ENCODE measurements around the gene TBL1X. TPM values are rescaled to one million over a fixed set of nuclear protein-coding genes. Genes with fewer than 3 reads are reported as not detected.
A peak's percentile ranks its signal among the peaks of the same experiment; 100 is the strongest.

Gene TBL1X
- total and polyA plus RNA-seq, 4 donors: 2.3 to 21.7 (median 13.3) TPM

DNA sequence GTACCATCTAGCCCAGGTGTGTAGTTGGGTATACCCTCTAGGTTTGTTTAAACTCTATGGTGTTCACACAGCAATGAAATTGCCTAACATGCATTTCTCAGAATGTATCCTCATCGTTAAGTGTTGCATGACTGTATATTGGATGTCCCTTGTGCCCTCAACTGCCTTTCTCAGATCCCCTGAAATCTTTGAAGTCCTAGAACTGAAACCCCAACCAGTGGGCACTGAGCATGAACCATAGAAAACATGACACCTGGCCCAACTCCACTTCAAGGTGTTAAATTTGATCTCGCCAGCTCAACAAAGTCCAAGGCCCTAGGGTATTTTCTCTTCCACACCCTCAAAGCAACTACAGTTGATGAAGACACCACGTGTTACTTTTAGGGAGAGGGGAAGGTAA is 265.2 kb downstream of the TBL1X start:
- no peaks in the 10 kb centered on the region for H3K36me3 ChIP-seq (ENCODE audit: control insufficient read depth in 4 of 4, insufficient read depth in 4 of 4, low read length in 4 of 4)
- no peak overlapping the region for H3K9ac ChIP-seq (ENCODE audit: insufficient read depth in 1 of 2, low read length in 2 of 2)
- H3K27ac ChIP-seq (ENCODE audit: low read depth in 1 of 2, low read length in 1 of 2): no peak overlapping the region
- no peak overlapping the region for H3K4me3 ChIP-seq
- ATAC-seq (ENCODE audit: insufficient read depth, low FRiP score) (no peak), DNase-seq (no peak)
- no peaks in the 10 kb centered on the region for H3K4me1 ChIP-seq (ENCODE audit: control insufficient read depth in 5 of 5, insufficient read depth in 5 of 5, low read length in 5 of 5)
- H3K9me3 ChIP-seq (ENCODE audit: control insufficient read depth in 4 of 4, insufficient read depth in 3 of 4, low read length in 3 of 4): peaks cover 0 to 18% (median 4%) of the 10 kb centered on the region in 4 donors
- WGBS, 2 donors: 82 to 94% methylated on average over 2 to 3 of the region's 3 CpGs
- TF ChIP-seq CTCF (IDR thresholded peaks at IDR 0.05; ENCODE audit: control extremely low read depth, extremely low read depth): no peak
- H3K27me3 ChIP-seq (ENCODE audit: control insufficient read depth in 3 of 3, insufficient read depth in 3 of 3, low read length in 2 of 3): peaks cover 0 to under 1% (median 0%) of the 10 kb centered on the region in 3 donors

DNA sequence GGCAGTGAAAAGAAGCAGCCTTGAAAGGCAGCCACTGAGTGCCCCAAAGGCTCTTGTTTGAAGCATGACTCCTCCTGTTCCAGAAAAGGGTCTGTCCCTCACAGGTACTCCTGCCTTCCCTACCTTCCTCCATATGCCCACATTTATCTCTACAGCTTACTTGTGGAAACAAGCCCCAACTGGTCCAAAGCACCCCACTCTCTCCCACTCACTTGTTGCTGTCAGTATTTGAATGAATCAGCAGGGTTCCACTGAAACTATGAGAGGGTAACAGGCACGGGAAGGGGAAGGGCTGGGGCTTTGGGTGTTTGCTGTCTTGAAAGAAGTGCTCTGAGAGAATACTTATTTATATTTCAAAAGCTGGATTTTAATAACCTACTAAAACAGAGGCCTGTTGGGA is 265.9 kb downstream of the TBL1X start:
- H3K4me3 ChIP-seq: no peak overlapping the region
- 55 to 58% methylated on average over 1 of the region's 1 CpG for WGBS, 2 donors
- DNase-seq: no peak
- peaks cover 0 to 6% (median 0%) of the 10 kb centered on the region in 3 donors for H3K27me3 ChIP-seq (ENCODE audit: control insufficient read depth in 3 of 3, insufficient read depth in 3 of 3, low read length in 2 of 3)
- no peak overlapping the region for H3K27ac ChIP-seq (ENCODE audit: low read depth in 1 of 2, low read length in 1 of 2)
- ATAC-seq (ENCODE audit: insufficient read depth, low FRiP score): no peak
- H3K9ac ChIP-seq (ENCODE audit: insufficient read depth in 1 of 2, low read length in 2 of 2): no peak overlapping the region
- no peaks in the 10 kb centered on the region for H3K36me3 ChIP-seq (ENCODE audit: control insufficient read depth in 4 of 4, insufficient read depth in 4 of 4, low read length in 4 of 4)
- H3K4me1 ChIP-seq (ENCODE audit: control insufficient read depth in 5 of 5, insufficient read depth in 5 of 5, low read length in 5 of 5): no peaks in the 10 kb centered on the region
- H3K9me3 ChIP-seq (ENCODE audit: control insufficient read depth in 4 of 4, insufficient read depth in 3 of 4, low read length in 3 of 4): peaks cover 0 to 15% (median 4%) of the 10 kb centered on the region in 4 donors
- TF ChIP-seq CTCF (IDR thresholded peaks at IDR 0.05; ENCODE audit: control extremely low read depth, extremely low read depth): no peak

DNA sequence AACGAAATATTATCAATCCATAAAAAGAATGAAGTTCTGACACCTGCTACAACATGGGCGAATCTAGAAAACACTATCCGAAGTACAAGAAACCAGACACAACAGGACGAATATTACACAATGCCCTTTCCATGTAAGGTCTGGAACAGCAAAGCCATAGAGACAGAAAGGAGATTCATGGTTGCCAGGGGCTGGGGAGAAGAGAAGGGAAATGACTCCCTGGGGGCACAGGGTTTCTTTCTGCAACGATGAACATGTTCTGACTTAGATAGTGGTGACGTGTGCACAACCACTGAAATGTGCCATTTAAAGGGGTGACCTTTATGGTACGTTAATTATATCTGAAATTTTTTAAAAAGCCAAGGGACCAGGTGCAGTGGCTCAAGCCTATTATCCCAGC is 272.5 kb downstream of the TBL1X start:
- DNase-seq (no peak), ATAC-seq (ENCODE audit: insufficient read depth, low FRiP score) (no peak)
- Histone ChIP-seq H3K9me3 (ENCODE audit: control insufficient read depth in 4 of 4, insufficient read depth in 3 of 4, low read length in 3 of 4) (no peaks in the 10 kb centered on the region), H3K4me1 (ENCODE audit: control insufficient read depth in 5 of 5, insufficient read depth in 5 of 5, low read length in 5 of 5) (no peaks in the 10 kb centered on the region), H3K27me3 (ENCODE audit: control insufficient read depth in 3 of 3, insufficient read depth in 3 of 3, low read length in 2 of 3) (peaks cover 0 to 6% (median 0%) of the 10 kb centered on the region in 3 donors), H3K36me3 (ENCODE audit: control insufficient read depth in 4 of 4, insufficient read depth in 4 of 4, low read length in 4 of 4) (no peaks in the 10 kb centered on the region), H3K4me3 (no peak overlapping the region), H3K9ac (ENCODE audit: insufficient read depth in 1 of 2, low read length in 2 of 2) (no peak overlapping the region), H3K27ac (ENCODE audit: low read depth in 1 of 2, low read length in 1 of 2) (no peak overlapping the region)
- no peak for TF ChIP-seq CTCF (IDR thresholded peaks at IDR 0.05; ENCODE audit: control extremely low read depth, extremely low read depth)
- 80 to 84% methylated on average over 7 of the region's 7 CpGs for WGBS, 2 donors

- Histone ChIP-seq H3K9me3 (ENCODE audit: control insufficient read depth in 4 of 4, insufficient read depth in 3 of 4, low read length in 3 of 4) (no peaks in the 10 kb centered on the region), H3K27ac (ENCODE audit: low read depth in 1 of 2, low read length in 1 of 2) (no peak overlapping the region), H3K9ac (ENCODE audit: insufficient read depth in 1 of 2, low read length in 2 of 2) (no peak overlapping the region), H3K27me3 (ENCODE audit: control insufficient read depth in 3 of 3, insufficient read depth in 3 of 3, low read length in 2 of 3) (peaks cover 0 to 6% (median 0%) of the 10 kb centered on the region in 3 donors), H3K4me1 (ENCODE audit: control insufficient read depth in 5 of 5, insufficient read depth in 5 of 5, low read length in 5 of 5) (no peaks in the 10 kb centered on the region), H3K36me3 (ENCODE audit: control insufficient read depth in 4 of 4, insufficient read depth in 4 of 4, low read length in 4 of 4) (no peaks in the 10 kb centered on the region), H3K4me3 (no peak overlapping the region)
- peak in 2 of 3 donors; percentile 43 to 52 for DNase-seq
- 55 to 62% methylated on average over 3 of the region's 3 CpGs for WGBS, 2 donors
- no peak for TF ChIP-seq CTCF (IDR thresholded peaks at IDR 0.05; ENCODE audit: control extremely low read depth, extremely low read depth)
- ATAC-seq (ENCODE audit: insufficient read depth, low FRiP score): no peak
These were observed 273.3 kb downstream of the TBL1X start for GRCh38 chrX:9738151-9738550.
